ENCODE data around the gene ATP5PO.

The ATP5PO gene

GRCh38 chr21:33898586-33898985 lies 17.0 kb downstream of the ATP5PO start:
- DNase-seq (ENCODE audit: low spot score), result no peak

- no peak for DNase-seq (ENCODE audit: low spot score)
Observed at GRCh38 chr21:33897739-33898138, 17.9 kb downstream of the ATP5PO start.

- no peak for DNase-seq (ENCODE audit: low spot score)
Observed at GRCh38 chr21:33897098-33897497, 18.5 kb downstream of the ATP5PO start.

- DNase-seq (ENCODE audit: low spot score), result no peak
Observed at GRCh38 chr21:33896691-33897090, 18.9 kb downstream of the ATP5PO start.

GRCh38 chr21:33895356-33895755 lies 20.2 kb downstream of the ATP5PO start:
- DNase-seq (ENCODE audit: low spot score), result no peak

- peak; percentile 86 for DNase-seq (ENCODE audit: low spot score)
Observed at GRCh38 chr21:33894736-33895288, 20.8 kb downstream of the ATP5PO start.

- DNase-seq (ENCODE audit: low spot score), result no peak
Observed at GRCh38 chr21:33893917-33894316, 21.7 kb downstream of the ATP5PO start.

GRCh38 chr21:33892853-33893252 lies 22.8 kb downstream of the ATP5PO start:
- no peak for DNase-seq (ENCODE audit: low spot score)

- DNase-seq (ENCODE audit: low spot score), result no peak
Observed at GRCh38 chr21:33890187-33890586, 25.4 kb downstream of the ATP5PO start.

GRCh38 chr21:33886321-33886720 lies 29.3 kb downstream of the ATP5PO start:
- DNase-seq (ENCODE audit: low spot score), result no peak

- DNase-seq (ENCODE audit: low spot score), result no peak
Observed at GRCh38 chr21:33885172-33885514, 30.5 kb downstream of the ATP5PO start.

GRCh38 chr21:33884376-33885171 lies 31.0 kb downstream of the ATP5PO start:
- DNase-seq (ENCODE audit: low spot score), result no peak

- no peak for DNase-seq (ENCODE audit: low spot score)
Observed at GRCh38 chr21:33883118-33883517, 32.5 kb downstream of the ATP5PO start.

- DNase-seq (ENCODE audit: low spot score), result no peak
Observed at GRCh38 chr21:33881689-33882440, 33.7 kb downstream of the ATP5PO start.

- no peak for DNase-seq (ENCODE audit: low spot score)
Observed at GRCh38 chr21:33880626-33881025, 35.0 kb downstream of the ATP5PO start.

GRCh38 chr21:33878824-33879223 lies 36.8 kb downstream of the ATP5PO start:
- DNase-seq (ENCODE audit: low spot score), result no peak

- DNase-seq (ENCODE audit: low spot score), result no peak
Observed at GRCh38 chr21:33875026-33875695, 40.4 kb downstream of the ATP5PO start.

- no peak for DNase-seq (ENCODE audit: low spot score)
Observed at GRCh38 chr21:33874161-33874560, 41.4 kb downstream of the ATP5PO start.

- DNase-seq (ENCODE audit: low spot score), result no peak
Observed at GRCh38 chr21:33872881-33873515, 42.6 kb downstream of the ATP5PO start.

GRCh38 chr21:33871171-33871570 lies 44.4 kb downstream of the ATP5PO start:
- peak; percentile 75 for DNase-seq (ENCODE audit: low spot score)

GRCh38 chr21:33870768-33871167 lies 44.8 kb downstream of the ATP5PO start:
- DNase-seq (ENCODE audit: low spot score), result no peak

GRCh38 chr21:33869873-33870272 lies 45.7 kb downstream of the ATP5PO start:
- no peak for DNase-seq (ENCODE audit: low spot score)
